ENCODE measurements around the gene CNTNAP5. TPM values are rescaled to one million over a fixed set of nuclear protein-coding genes. Genes with fewer than 3 reads are reported as not detected.

CNTNAP5 gene
- polyA plus RNA-seq, 4 donors: 0.04 to 0.19 (median 0.04) TPM; not detected in 1

GRCh38 chr2:124933883-124934282 lies 908.8 kb downstream of the CNTNAP5 start:
- DNase-seq (ENCODE audit: low read depth in 4 of 4, low spot score in 3 of 4): no peak

GRCh38 chr2:124953921-124954320 lies 928.8 kb downstream of the CNTNAP5 start:
- DNase-seq (ENCODE audit: low read depth in 4 of 4, low spot score in 3 of 4): no peak

GRCh38 chr2:124959581-124959980 lies 934.5 kb downstream of the CNTNAP5 start:
- no peak for DNase-seq (ENCODE audit: low read depth in 4 of 4, low spot score in 3 of 4)

- DNase-seq (ENCODE audit: low read depth in 4 of 4, low spot score in 3 of 4): no peak
Observed at GRCh38 chr2:124961132-124961531, 936.0 kb downstream of the CNTNAP5 start.

Measured in right renal pelvis (tissue), 4 donors.